GM13976 (cell line): ENCODE results near the gene DHRS7B.

Source experiments
- DNase-seq: peaks from one replicate; pipeline ENCODE4 v3.0.0; 2012; ENCODE audit warnings: low spot score
- CTCF ChIP-seq: IDR thresholded peaks from 2 replicates; pipeline ENCODE4 v1.5.1; 2012; ENCODE audit warnings: borderline replicate concordance, mild to moderate bottlenecking; ENCODE audit not compliant: insufficient read depth; ENCODE audit errors: extremely low read depth, missing control alignments, control extremely low read depth
- in situ Hi-C: fragments of 300-500 bp; cut with MboI; formaldehyde crosslinking; loops from one replicate; pipeline ENCODE4 v1.12.0; 2022; ENCODE audit warnings: low sequenced_read_pairs, mixed read lengths, inconsistent platforms; ENCODE audit not compliant: unreplicated experiment

DHRS7B gene

GRCh38 chr17:21089145-21089544 lies 37.6 kb upstream of the DHRS7B start:
- in situ Hi-C loops = no loop called here
- DNase-seq = no peak

GRCh38 chr17:21089933-21090901 lies 36.5 kb upstream of the DHRS7B start:
- no peak for TF ChIP-seq CTCF
- in situ Hi-C loops = loop anchor here (10.0 kb wide), 1 partner anchor 45 kb away; the partner anchor contains the start of gene USP22
- DNase-seq = peak; percentile 51

More at GRCh38 chr17:21089145-21089544, 37.6 kb upstream of the DHRS7B start:
- TF ChIP-seq CTCF = no peak

- in situ Hi-C loops = loop anchor here (10.0 kb wide), 1 partner anchor 46 kb away; the partner anchor contains the start of gene USP22
- no peak for TF ChIP-seq CTCF
- DNase-seq = no peak
These were observed 35.7 kb upstream of the DHRS7B start for GRCh38 chr17:21090902-21091618.

- TF ChIP-seq CTCF = no peak
- DNase-seq = no peak
- in situ Hi-C loops = loop anchor here (10.0 kb wide), 1 partner anchor 50 kb away; the partner anchor contains the start of gene USP22
These were observed 32.5 kb upstream of the DHRS7B start for GRCh38 chr17:21094298-21094704.

GRCh38 chr17:21095735-21096134 lies 31.0 kb upstream of the DHRS7B start:
- no peak for TF ChIP-seq CTCF
- no peak for DNase-seq
- in situ Hi-C loops = loop anchor here (10.0 kb wide), 1 partner anchor 51 kb away; the partner anchor contains the start of gene USP22

GRCh38 chr17:21096874-21097273 lies 29.9 kb upstream of the DHRS7B start:
- no peak for DNase-seq
- in situ Hi-C loops = loop anchor here (10.0 kb wide), 1 partner anchor 52 kb away; the partner anchor contains the start of gene USP22
- TF ChIP-seq CTCF = no peak
